ENCODE results near the gene KCNQ1. TPM values are rescaled to one million over a fixed set of nuclear protein-coding genes. Genes with fewer than 3 reads are reported as not detected.

KCNQ1 gene
- total and polyA plus RNA-seq, 2 experiments from 2014 or later, result 0.45 to 0.87 TPM

DNA sequence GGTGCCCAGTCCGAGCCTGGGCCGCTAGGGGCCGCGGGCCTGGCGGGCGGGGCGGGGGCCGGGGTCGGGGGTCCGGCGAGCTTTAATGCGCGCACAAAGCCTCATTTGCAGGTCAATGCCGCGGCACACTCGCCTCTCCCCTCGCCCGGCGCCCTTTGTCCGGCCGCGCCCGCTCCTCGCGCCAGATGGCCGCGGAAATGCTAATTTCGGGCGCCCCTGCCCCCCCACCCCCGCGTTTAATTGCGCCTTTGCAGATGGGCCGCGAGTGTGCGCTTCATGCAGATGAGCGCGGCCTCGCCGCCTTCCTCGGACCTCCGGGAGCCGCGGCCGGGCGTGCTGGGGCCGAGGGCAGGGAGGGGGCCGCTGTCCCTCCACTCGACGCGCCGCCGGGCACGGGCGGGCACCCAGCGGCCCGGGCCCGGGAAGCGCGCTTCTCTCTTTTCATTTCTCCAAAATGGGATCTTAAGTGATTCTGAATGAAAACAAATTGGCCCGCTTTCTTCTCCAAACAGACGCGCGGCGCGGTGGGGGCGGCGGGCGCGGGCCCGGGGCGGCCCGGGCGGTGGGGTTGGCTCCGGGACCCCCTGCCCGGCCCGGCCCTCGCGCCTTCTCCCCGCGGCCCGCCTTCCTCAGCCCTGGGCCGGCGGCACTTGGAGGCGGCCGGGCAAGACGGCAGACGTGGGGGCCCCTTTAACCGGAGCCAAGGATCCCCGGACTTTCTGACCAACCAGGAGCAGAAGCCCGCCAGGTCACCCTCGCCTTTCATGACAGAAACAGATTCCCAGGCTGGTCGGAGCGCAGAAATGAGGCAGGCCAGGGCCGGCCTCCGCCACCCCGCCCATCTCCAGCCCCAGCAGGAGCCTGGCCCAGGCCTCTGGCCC lies 417.8 kb downstream of the KCNQ1 start (continued):
- TF ChIP-seq, protein P1, sequence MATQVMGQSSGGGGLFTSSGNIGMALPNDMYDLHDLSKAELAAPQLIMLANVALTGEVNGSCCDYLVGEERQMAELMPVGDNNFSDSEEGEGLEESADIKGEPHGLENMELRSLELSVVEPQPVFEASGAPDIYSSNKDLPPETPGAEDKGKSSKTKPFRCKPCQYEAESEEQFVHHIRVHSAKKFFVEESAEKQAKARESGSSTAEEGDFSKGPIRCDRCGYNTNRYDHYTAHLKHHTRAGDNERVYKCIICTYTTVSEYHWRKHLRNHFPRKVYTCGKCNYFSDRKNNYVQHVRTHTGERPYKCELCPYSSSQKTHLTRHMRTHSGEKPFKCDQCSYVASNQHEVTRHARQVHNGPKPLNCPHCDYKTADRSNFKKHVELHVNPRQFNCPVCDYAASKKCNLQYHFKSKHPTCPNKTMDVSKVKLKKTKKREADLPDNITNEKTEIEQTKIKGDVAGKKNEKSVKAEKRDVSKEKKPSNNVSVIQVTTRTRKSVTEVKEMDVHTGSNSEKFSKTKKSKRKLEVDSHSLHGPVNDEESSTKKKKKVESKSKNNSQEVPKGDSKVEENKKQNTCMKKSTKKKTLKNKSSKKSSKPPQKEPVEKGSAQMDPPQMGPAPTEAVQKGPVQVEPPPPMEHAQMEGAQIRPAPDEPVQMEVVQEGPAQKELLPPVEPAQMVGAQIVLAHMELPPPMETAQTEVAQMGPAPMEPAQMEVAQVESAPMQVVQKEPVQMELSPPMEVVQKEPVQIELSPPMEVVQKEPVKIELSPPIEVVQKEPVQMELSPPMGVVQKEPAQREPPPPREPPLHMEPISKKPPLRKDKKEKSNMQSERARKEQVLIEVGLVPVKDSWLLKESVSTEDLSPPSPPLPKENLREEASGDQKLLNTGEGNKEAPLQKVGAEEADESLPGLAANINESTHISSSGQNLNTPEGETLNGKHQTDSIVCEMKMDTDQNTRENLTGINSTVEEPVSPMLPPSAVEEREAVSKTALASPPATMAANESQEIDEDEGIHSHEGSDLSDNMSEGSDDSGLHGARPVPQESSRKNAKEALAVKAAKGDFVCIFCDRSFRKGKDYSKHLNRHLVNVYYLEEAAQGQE (IDR thresholded peaks at IDR 0.05; ENCODE audit: unreplicated experiment), result no peak
- TF ChIP-seq JUNB (IDR thresholded peaks at IDR 0.05; ENCODE audit: unreplicated experiment) (no peak), ZNF114 (CRISPR knock-in tag; IDR thresholded peaks at IDR 0.05) (no peak), EZH2 (IDR thresholded peaks at IDR 0.05; ENCODE audit: low read depth, unreplicated experiment) (no peak)

DNA sequence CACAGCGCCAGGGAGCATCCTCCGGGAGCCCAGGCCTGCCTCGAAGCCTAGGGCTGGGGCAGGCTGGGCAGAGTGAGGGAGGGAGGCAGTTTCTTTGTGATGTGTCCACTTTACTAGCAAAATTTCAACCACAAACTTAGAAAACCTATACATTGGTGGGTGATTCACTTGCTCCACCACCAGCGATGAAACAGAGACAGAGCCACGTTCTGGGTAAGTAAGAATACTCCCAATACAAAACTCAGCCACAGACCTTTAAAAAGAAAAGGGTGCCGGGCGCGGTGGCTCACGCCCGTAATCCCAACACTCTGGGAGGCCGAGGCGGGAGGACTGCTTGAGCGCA lies 418.4 kb downstream of the KCNQ1 start:
- Mint-ChIP-seq H3K4me3 (0 out of 3 replicates have a peak overlapping the region, but pooled peaks have one; percentile 21), H3K36me3 (ENCODE audit: low read depth) (peaks cover 5% of the 10 kb centered on the region; the same call in 1 of the 3 replicates), H3K27me3 (ENCODE audit: insufficient read depth, low read depth, poor library complexity) (peaks cover 68% of the 10 kb centered on the region), H3K4me1 (peaks cover 31% of the 10 kb centered on the region), H3K9me3 (peaks cover 8% of the 10 kb centered on the region), H3K27ac (no peak overlapping the region)
- no peaks in the 10 kb centered on the region for H3K79me2 ChIP-seq (replicated peaks; ENCODE audit: insufficient read depth)
- H3F3A ChIP-seq (replicated peaks; ENCODE audit: low read depth), result peaks cover 13% of the 10 kb centered on the region; the same call in 1 of the 2 replicates
- H2AFZ ChIP-seq, result peak overlapping the region; percentile 28; the same call in 1 of the 2 replicates
- H3K36me3 ChIP-seq (ENCODE audit: insufficient read depth), result no peaks in the 10 kb centered on the region
- peaks cover 72% of the 10 kb centered on the region for H3K27me3 ChIP-seq (ENCODE audit: insufficient read depth)
- H3K4me2 ChIP-seq, result peak overlapping the region; percentile 75
- no peaks in the 10 kb centered on the region for H3K9me2 ChIP-seq (ENCODE audit: insufficient read depth)
- peak overlapping the region; percentile 52 for H3K4me3 ChIP-seq
- H3K27ac ChIP-seq (ENCODE audit: low read depth), result no peak overlapping the region
- H4K20me1 ChIP-seq (replicated peaks; ENCODE audit: insufficient read depth), result no peaks in the 10 kb centered on the region
- peaks cover 32% of the 10 kb centered on the region for H3K4me1 ChIP-seq (ENCODE audit: insufficient read depth)
- ATAC-seq (no peak), DNase-seq (ENCODE audit: low spot score) (no peak)
- no peak for TF ChIP-seq EZH2 (IDR thresholded peaks at IDR 0.05; ENCODE audit: low read depth, unreplicated experiment)
- TF ChIP-seq EZH2phosphoT487 (IDR thresholded peaks at IDR 0.05; ENCODE audit: unreplicated experiment), result no peak
- TF ChIP-seq POLR2AphosphoS5 (IDR thresholded peaks at IDR 0.05; ENCODE audit: low read depth), result no peak
- TF ChIP-seq, protein P2, sequence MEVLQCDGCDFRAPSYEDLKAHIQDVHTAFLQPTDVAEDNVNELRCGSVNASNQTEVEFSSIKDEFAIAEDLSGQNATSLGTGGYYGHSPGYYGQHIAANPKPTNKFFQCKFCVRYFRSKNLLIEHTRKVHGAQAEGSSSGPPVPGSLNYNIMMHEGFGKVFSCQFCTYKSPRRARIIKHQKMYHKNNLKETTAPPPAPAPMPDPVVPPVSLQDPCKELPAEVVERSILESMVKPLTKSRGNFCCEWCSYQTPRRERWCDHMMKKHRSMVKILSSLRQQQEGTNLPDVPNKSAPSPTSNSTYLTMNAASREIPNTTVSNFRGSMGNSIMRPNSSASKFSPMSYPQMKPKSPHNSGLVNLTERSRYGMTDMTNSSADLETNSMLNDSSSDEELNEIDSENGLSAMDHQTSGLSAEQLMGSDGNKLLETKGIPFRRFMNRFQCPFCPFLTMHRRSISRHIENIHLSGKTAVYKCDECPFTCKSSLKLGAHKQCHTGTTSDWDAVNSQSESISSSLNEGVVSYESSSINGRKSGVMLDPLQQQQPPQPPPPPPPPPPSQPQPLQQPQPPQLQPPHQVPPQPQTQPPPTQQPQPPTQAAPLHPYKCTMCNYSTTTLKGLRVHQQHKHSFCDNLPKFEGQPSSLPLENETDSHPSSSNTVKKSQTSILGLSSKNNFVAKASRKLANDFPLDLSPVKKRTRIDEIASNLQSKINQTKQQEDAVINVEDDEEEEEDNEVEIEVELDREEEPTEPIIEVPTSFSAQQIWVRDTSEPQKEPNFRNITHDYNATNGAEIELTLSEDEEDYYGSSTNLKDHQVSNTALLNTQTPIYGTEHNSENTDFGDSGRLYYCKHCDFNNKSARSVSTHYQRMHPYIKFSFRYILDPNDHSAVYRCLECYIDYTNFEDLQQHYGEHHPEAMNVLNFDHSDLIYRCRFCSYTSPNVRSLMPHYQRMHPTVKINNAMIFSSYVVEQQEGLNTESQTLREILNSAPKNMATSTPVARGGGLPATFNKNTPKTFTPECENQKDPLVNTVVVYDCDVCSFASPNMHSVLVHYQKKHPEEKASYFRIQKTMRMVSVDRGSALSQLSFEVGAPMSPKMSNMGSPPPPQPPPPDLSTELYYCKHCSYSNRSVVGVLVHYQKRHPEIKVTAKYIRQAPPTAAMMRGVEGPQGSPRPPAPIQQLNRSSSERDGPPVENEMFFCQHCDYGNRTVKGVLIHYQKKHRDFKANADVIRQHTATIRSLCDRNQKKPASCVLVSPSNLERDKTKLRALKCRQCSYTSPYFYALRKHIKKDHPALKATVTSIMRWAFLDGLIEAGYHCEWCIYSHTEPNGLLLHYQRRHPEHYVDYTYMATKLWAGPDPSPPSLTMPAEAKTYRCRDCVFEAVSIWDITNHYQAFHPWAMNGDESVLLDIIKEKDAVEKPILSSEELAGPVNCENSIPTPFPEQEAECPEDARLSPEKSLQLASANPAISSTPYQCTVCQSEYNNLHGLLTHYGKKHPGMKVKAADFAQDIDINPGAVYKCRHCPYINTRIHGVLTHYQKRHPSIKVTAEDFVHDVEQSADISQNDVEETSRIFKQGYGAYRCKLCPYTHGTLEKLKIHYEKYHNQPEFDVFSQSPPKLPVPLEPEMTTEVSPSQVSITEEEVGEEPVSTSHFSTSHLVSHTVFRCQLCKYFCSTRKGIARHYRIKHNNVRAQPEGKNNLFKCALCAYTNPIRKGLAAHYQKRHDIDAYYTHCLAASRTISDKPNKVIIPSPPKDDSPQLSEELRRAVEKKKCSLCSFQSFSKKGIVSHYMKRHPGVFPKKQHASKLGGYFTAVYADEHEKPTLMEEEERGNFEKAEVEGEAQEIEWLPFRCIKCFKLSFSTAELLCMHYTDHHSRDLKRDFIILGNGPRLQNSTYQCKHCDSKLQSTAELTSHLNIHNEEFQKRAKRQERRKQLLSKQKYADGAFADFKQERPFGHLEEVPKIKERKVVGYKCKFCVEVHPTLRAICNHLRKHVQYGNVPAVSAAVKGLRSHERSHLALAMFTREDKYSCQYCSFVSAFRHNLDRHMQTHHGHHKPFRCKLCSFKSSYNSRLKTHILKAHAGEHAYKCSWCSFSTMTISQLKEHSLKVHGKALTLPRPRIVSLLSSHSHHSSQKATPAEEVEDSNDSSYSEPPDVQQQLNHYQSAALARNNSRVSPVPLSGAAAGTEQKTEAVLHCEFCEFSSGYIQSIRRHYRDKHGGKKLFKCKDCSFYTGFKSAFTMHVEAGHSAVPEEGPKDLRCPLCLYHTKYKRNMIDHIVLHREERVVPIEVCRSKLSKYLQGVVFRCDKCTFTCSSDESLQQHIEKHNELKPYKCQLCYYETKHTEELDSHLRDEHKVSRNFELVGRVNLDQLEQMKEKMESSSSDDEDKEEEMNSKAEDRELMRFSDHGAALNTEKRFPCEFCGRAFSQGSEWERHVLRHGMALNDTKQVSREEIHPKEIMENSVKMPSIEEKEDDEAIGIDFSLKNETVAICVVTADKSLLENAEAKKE (CRISPR knock-in tag; IDR thresholded peaks at IDR 0.05), result no peak
- TF ChIP-seq NANOG (IDR thresholded peaks at IDR 0.05; ENCODE audit: borderline replicate concordance), result no peak
- no peak for TF ChIP-seq JUNB (IDR thresholded peaks at IDR 0.05; ENCODE audit: unreplicated experiment)
- TF ChIP-seq, protein P3, sequence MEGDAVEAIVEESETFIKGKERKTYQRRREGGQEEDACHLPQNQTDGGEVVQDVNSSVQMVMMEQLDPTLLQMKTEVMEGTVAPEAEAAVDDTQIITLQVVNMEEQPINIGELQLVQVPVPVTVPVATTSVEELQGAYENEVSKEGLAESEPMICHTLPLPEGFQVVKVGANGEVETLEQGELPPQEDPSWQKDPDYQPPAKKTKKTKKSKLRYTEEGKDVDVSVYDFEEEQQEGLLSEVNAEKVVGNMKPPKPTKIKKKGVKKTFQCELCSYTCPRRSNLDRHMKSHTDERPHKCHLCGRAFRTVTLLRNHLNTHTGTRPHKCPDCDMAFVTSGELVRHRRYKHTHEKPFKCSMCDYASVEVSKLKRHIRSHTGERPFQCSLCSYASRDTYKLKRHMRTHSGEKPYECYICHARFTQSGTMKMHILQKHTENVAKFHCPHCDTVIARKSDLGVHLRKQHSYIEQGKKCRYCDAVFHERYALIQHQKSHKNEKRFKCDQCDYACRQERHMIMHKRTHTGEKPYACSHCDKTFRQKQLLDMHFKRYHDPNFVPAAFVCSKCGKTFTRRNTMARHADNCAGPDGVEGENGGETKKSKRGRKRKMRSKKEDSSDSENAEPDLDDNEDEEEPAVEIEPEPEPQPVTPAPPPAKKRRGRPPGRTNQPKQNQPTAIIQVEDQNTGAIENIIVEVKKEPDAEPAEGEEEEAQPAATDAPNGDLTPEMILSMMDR (conservative IDR thresholded peaks at IDR 0.05; ENCODE audit: low read depth in 2 of 2), result no peak
- TF ChIP-seq STAT1 (IDR thresholded peaks at IDR 0.05; ENCODE audit: unreplicated experiment), result no peak
- TF ChIP-seq CREB1 (CRISPR knock-in tag; IDR thresholded peaks at IDR 0.05; ENCODE audit: low read depth), result no peak

Measured in GM23338 (cell line).